ENCODE data around the gene KLHL36.

KLHL36 gene

DNA sequence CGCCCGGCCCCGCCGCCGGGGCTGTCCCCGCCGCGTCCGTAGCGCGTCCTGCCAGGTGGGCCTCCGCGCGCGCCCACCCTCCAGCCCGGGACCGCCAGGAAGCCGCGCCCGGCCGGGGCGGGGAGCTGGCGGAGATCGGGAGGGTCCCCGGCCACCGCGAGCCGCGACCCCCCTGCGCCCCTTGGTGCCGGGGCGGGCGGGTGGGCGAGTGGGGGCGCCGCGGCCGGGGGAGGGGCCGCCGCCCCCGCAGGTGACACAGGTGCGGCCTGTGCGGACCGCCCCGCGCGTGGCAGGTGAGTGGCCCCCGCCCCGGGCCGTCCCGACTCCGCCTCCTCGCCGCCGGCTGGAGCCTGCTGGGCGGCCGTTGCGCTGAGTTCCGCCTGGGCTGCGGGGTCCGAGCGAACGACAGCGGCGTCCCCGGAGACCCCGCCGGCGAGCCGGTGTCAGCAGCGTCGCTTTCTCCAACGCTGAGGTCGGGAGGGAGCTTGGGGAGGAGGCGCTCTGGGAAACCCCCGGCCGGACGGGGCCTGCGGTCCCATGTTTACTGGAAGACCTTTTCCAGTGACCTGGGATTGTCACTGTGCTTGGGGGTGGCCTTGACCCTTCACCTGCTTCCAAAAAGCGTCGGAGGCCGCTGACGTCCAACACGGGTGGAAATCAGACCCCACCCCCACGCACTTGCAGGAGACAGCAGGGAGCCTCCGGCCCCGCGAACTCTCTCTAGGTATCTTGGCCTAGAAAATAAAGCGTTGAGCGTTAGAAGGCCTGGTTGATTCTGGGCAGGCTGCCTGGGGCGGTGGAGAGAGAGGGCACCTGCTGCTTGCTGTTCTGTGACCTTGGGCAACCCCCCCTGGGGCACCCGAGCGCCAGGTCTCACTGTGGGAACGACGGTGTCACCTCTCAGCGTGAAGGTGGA lies 542 bp downstream of the KLHL36 start:
- DNase-seq, result no peak

DNA sequence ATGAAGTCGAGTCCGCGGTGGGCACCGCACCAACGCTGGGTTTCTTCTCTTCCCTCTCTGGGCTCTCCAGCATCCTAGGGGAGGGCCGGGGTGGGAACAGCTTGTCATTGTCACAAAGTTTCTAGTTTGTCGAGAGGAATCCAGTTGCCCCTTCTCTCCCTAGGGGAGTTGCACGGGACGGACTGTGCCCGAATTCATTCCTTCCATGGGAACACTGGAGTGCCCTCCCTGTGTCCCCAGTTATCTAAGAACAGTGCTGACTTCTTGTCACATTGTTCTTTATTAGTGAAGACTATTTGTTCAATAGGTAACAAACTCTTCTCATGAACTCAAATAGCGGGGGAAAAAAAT lies 1.2 kb downstream of the KLHL36 start:
- DNase-seq, result no peak

DNA sequence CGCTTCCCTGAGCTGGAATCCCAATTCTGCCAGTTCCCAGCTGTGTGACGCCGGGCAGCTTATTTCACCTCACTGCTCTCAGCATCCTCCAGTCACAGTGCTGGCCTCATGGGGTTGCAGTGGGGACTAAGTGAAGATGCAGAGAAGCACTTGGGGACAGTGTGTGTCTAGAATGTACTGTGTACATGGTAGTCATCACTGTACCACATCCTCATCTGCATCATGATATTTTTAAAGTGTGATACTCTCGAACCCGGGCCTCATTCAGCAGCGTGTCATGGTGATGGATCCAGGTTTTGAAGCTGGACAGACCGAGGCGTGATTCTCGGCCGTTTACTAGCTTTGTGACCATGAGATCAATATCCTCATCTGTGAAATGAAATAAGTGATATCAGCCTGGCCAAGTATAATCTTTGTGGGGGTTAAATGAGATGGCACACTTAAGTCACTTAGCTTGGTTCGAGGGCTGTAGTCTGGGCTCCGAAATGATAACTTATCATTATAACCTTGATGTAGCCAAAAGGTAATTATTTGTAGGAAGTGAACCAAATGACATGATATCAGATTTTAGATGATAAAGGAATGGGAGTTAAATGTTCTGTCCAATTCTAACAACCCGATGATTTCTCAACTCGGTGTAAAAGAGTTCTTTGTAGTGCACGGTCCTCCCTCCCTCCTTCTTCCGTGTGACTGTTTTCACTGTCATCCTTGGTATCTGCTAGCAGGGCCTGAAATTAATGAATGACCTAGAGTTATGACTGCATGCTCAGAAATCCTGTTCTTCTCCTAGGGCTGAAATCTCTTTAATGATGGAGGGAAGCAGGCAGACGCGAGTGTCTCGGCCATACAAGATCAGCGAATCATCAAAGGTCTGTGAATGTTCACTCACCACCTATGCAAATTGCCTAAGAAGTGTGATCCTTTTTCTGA lies 2.0 kb downstream of the KLHL36 start:
- no peak for DNase-seq

DNA sequence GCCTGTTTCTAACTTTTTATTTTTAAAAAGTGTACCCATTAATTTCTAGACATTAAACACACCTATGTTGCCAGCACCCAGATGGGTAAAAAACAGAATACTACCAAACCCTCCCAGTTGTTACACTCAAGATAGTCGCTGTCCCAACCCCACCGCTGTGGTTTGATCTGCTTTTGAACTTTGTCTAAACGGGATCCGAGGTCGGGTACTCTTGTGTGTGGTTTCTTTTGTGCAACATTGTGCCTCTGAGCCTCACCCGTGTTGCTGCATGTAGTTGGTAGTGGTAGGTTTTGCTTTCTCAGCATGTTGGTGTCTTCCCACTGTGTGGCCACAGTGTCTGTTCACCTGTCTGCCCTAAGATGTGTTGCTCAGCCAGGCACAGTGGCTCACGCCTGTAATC lies 4.3 kb downstream of the KLHL36 start:
- no peak for DNase-seq

DNA sequence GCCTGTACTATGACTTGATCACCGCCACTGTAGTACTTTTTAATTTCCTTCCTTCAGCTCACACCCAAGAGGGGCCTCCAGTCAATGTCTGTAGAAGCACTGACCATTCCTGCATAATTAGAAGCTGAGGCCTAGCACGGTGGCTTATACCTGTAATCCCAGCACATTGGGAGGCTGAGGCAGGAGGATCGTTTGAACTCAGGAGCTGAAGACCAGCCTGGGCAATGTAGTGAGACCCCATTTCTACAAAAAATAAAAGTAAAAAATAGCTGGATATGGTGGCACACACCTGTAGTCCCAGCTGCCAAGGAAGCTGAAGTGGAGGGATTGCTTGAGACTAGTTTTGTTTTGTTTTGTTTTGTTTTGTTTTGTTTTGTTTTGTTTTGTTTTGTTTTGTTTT lies 5.9 kb downstream of the KLHL36 start:
- no peak for DNase-seq

DNA sequence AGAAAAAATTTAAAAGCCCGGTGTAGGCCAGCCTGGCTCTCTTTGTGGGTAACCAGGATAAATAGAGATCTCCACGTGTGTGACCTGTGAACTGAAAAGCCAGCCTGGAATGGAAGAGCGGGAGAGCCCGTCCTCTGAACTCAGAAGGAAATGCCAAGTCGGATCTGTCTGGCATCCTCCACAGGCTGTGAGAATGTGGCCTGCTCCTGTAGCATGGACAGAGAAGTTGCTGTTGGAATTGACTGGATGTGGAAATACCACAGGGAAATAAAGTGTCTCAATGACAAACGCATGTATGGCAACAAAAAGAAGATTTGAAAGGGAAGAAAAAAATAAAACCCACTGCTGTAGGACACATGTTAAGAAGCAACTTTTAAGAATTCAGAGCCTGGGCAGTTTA lies 6.7 kb downstream of the KLHL36 start:
- DNase-seq, result no peak

DNA sequence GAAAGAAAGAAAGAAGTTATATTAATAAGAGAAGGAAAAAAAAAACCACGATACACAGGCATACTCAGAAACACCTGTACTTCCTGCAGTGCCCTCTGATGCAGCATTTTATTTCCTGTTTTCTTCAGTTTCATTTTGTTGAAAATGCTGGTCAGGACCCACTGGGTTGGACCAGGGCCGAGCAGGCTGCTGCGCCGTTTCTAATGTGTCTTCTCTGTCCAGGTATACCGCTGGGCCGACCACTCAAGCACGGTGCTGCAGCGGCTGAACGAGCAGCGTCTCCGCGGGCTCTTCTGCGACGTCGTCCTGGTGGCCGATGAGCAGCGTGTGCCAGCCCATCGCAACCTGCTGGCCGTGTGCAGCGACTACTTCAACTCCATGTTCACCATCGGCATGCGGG lies 8.3 kb downstream of the KLHL36 start:
- no peak for DNase-seq

DNA sequence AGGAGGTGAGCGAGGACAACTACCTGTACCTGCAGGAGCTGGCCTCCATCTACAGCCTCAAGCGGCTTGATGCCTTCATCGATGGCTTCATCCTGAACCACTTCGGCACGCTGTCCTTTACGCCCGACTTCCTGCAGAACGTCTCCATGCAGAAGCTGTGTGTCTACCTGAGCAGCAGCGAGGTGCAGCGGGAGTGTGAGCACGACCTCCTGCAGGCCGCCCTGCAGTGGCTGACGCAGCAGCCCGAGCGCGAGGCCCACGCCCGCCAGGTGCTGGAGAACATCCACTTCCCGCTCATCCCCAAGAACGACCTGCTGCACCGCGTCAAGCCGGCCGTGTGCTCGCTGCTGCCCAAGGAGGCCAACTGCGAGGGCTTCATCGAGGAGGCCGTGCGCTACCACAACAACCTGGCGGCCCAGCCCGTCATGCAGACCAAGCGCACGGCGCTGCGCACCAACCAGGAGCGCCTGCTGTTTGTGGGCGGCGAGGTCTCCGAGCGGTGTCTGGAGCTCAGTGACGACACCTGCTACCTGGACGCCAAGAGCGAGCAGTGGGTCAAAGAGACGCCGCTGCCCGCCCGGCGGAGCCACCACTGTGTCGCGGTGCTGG lies 9.0 kb downstream of the KLHL36 start:
- no peak for DNase-seq

DNA sequence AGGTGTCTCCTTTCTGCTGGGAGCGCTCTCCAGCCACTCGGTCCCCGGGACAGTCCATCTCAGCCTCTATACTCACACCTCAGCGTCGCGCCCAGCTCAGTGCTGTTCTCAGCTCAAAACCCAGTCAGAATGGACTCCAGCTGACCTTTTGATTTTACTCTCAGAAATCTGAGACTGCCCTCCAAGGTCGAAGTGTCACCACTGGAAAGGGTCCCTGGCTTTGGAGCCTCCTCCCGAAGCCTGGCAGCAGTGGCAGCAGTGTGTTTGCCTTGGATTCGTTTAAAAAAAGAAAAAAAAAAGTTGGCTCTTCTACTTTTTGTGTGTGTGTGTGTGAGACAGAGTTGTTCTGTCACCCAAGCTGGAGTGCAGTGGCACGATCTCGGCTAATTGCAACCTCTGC lies 10.4 kb downstream of the KLHL36 start:
- no peak for DNase-seq

DNA sequence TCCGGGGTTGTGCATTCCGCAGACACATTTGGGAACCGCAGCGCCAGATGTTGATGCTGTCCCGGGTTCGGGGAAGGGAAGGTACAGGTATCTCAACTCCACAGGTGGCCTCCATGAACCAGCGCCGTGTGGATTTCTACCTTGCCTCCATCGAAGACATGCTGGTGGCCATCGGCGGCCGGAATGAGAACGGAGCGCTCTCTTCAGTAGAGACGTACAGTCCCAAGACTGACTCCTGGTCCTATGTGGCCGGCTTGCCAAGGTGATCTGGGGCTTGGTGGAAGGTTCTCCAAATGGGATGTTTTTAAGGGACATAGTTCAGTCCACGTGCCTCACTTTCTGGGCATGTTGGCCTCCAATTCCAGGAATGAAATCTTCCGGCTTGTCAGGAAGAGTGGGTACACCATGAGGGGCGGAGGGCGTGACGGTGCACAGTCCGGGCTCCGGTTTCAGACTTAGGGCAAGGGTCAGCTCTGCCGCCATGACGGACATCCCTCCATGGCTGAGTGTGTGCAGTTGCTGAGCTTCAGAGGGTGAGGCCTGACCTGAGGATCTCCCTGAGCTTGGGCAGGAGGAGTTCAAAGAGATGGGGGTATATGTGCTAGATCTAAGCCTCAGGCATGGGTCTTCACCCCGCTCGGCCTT lies 11.5 kb downstream of the KLHL36 start:
- DNase-seq, result no peak

DNA sequence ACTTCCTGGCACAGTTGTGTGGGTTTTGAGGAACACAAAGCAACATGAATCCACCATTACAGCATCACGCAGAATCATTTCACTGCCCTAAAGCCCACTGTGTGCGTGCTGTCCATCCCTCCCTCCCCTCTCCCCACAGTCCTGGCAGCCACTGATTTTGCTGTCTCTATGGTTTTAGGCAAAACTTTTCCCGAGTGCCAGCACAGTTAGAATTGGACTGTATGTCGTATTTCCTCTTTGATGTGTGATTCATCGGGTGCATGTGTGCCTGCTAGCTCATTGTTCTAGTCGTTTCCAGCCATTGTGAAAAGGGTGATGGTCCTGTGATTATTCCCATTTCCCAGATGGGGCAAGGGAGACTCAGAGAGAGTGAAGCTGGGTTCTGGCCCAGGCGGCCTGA lies 12.7 kb downstream of the KLHL36 start:
- DNase-seq, result no peak

DNA sequence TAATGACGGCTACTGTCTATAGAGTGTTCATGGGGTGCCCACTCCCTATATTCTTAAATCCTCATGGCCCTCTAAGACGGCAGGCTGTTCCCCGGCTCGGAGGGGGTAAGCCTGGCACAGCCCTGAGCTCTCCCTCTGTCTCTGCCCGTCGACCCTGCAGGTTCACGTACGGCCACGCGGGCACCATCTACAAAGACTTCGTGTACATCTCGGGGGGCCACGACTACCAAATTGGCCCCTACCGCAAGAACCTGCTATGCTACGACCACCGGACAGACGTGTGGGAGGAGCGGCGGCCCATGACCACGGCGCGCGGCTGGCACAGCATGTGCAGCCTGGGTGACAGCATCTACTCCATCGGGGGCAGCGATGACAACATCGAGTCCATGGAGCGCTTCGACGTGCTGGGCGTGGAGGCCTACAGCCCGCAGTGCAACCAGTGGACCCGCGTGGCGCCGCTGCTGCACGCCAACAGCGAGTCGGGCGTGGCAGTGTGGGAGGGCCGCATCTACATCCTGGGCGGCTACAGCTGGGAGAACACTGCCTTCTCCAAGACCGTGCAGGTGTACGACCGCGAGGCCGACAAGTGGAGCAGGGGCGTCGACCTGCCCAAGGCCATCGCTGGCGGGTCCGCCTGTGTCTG lies 13.2 kb downstream of the KLHL36 start:
- DNase-seq, result no peak

DNA sequence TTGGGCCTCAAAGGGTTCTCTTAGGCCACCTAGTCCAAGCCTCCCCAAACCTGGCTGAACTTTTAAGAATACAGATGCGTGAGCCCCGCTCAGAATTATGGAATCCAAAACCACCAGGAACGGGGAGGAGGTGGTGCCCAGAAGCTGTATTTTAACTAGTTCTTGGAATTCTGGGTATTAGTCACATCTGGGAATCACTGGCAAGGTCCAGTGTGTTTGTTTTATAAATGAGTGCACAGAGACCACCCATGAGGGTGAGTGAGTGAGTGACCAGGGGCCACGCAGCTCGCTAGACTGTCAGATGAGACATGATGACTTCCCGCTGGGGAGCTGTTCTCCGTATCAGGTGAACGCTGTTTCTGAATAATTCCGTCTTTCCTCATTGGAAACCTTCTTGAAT lies 14.2 kb downstream of the KLHL36 start:
- DNase-seq, result no peak

DNA sequence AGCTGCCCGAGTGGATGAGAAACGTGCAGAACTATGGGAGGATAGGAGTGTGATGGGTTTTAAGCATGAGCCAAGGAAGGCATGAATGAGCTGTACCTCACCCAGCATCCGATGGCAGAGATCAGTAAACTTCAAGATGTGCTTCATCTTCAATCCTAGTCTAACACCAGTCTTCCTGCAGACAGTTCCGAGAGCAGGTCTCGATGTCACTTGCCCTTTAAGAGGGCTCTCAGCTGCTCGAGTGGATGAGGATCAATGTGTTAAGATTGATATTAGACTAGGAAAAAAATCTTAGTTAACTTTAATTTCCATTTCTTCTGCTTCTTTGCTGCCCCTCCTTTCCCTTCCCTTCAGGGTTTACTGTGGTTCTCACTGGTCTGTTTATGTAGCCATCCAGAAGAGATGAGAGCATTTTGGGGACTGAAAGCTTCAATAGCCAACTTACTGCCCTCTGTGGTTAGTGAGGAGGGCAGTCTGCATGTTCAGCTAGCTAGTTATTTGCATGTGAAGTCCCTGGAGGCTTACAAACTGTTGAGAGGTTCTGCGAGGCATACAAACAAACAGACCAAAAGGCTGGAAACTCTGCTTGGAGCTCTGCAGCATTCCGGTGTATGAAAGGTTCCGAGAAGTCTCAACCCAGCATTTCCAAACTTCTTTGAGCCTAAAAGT lies 15.3 kb downstream of the KLHL36 start:
- DNase-seq, result no peak

DNA sequence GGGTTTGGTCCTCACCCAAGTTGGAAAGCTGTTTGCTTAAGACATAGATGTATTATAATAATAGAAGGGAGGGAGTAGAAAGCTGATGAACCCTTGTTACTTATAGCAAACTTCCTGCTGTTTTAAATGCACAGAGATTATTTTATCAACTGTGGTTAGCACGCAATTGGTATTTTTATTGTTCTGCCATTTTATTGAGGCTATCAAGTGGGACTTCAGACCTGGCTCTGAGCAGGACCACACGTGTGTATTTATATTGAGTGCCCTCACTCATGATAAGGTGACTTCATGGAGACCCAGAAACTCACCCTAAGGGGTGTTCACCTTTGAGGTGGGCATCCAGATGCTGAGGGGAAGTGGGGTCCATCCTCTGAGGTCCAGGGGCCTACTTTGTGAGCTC lies 17.0 kb downstream of the KLHL36 start:
- DNase-seq, result no peak

DNA sequence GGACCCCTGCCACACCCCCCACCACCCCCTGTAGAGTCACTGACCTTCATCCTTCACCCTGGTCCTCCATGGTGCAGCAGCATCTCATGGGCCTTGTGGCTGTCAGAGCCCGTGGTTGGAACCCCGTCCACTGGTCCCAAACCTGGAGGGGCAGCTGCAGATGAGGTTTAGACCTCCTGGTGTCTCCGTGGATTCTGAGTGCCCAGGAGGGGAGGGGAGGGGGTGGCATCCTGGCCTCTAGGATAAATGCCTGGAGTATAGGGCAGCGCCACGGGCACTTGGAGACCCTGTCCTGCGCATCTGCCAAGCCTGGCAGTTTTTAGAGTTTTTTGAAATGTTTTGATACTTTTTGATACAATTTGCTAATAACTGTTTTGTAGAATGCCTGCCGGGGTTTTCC lies 17.5 kb downstream of the KLHL36 start:
- DNase-seq, result no peak

DNA sequence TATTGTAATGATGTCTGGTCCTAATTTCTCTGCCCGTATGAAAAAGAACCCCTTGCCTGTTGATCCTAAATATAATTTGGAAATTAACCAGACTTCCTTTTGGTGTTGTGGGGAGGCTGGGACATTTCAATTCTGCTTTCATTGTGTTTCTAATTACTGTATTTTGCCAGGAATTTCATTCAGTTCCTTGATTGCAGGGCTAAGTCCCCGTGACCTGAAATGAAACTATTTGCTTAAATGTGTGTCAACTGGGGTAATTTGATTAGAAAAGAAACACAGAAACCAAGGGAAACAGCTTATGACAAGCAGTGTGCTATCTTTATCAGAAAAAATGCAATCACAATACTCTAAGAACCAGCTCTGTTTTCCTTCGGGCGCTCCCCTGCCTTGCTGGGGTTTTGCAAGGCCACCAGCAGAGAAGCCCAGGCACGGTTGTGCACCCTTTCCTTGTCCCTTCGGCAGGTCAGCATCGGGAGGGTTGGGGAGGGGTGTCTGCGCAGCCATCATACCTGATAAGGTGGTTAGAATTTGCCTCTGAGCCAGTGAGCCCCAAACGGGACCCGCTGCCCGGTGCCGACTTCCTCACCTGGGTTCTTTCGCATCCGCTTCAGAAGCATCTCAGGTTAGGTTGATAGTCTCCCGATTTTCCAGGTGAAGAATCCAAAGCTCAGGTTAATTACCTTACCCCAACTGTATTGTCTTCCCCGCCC lies 19.4 kb downstream of the KLHL36 start:
- no peak for DNase-seq

DNA sequence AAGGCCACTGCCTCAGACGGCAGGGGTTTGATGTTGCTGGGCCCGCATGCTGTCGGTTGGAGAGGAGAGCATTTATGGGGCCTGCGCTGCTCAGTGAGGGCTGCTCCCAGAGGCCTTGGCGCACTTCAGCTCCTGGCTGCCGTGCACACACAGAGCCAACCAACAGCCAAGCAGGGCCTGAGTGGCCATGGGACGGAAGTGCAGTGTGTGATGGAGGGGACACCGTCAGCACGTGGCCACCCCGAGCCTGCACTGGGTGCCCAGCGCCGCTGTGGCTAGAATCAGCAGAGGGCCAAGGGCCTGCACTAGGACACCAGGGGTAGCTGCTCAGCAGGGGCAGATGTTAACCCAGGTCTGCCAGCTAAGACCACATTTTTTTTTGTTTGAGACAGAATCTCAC lies 21.8 kb downstream of the KLHL36 start:
- no peak for DNase-seq

DNA sequence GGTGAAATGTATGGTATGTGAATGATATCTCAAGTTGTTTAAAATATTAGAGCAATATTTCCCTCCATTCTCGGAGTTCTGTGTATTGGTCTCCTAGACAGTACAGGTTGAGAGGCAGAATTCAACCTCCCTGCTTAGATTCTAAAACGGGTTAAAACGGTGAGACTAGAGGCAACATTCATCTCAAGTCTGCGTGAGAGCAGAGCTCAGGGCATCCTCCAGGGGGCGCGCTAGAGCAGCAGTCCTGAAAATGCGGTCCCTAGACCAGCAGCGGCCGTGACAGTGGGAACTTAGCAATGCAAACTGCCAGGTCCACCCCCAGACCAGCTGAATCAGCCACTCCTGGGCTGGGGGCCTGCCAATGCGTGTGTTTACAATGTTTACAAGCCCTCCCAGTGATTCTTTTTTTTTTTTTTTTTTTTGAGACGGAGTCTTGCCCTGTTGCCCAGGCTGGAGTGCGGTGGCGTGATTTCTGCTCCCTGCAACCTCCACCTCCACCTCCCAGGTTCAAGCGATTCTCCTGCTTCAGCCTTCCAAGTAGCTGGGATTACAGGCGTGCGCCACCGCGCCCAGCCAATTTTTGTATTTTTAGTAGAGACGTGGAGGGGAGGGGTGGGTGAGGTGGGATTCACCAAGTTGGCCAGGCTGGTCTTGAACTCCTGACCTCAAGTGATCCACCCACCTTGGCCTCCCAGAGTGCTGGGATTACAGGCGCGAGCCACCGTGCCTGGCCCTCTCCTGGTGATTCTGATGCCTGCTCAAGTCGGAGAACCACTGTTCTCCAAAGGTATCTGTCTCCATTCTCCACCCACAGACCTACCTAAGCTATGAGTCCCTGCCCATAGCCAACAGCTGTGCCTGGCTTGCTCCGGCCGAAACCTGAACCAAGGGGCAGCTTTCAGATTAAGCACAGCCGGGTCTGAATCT lies 24.2 kb downstream of the KLHL36 start:
- DNase-seq, result peak; percentile 35

DNA sequence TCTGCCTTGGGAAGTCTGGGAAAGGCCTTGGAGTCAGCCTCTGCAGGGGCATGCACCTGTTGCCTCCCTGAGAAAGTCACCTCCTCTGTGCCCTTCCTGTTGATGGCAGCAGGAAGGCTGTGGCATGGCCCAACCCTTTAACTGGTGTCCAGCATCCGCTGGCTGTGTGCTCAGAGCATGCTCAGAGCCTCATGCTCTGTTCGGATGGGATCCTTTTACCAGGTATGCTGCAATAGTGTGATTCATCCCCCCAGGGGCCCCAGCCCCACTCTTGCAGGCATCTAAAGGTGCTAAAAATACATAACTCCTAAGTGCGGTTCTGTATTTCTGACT lies 24.9 kb downstream of the KLHL36 start:
- no peak for DNase-seq

Measured in NCI-H2107 (cell line).